Muscle of back (tissue), 11 donors: ENCODE results near the gene FRAS1. TPM values are rescaled to one million over a fixed set of nuclear protein-coding genes. Genes with fewer than 3 reads are reported as not detected.
"Not testable (repeated sequence)": the region's sequence is repeated elsewhere in the genome, so short reads cannot be mapped to it uniquely, and the experiment has no call there.

Experiments
- DNase-seq, 3 donors: peaks; one replicate each; pipeline versions ENCODE4 v3.0.0 to v3.0.0-alpha.2; 2013
- polyA plus RNA-seq, 10 donors: library from polyadenylated mRNA; unstranded; fragments of 120-200 nt; gene quantifications; one replicate each; pipeline ENCODE4 v1.2.1, GENCODE V29; 2013; ENCODE audit not compliant: insufficient read length in 10 of 10

Gene FRAS1
- polyA plus RNA-seq, 10 donors: 3.6 to 14.0 (median 7.2) TPM

DNA sequence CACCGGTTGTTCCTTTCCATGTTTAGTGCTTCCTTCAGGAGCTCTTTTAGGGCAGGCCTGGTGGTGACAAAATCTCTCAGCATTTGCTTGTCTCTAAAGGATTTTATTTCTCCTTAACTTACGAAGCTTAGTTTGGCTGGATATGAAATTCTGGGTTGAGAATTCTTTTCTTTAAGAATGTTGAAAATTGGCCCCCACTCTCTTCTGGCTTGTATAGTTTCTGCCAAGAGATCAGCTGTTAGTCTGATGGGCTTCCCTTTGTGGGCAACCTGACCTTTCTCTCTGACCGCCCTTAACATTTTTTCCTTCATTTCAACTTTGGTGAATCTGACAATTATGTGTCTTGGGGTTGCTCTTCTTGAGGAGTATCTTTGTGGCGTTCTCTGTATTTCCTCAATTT, 218.3 kb downstream of the FRAS1 start:
- DNase-seq: not testable (repeated sequence)

DNA sequence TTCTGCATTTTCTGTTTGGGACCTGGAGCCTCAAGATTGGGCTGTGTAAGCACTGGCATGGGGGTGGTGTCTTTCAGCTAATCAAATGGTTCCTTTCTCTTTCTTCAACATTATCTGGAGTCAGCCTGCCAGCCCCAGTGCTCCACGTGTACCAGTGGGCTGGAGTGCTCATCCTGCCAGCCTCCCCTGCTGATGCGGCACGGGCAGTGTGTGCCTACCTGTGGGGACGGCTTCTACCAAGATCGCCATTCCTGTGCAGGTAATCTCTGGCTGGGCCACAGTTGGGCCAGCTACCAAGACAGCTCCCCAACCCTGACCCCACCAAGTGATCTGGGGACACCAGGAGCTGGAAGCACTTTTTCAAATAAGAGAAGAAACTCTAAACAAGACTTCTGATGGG, 229.2 kb downstream of the FRAS1 start:
- DNase-seq: no peak

DNA sequence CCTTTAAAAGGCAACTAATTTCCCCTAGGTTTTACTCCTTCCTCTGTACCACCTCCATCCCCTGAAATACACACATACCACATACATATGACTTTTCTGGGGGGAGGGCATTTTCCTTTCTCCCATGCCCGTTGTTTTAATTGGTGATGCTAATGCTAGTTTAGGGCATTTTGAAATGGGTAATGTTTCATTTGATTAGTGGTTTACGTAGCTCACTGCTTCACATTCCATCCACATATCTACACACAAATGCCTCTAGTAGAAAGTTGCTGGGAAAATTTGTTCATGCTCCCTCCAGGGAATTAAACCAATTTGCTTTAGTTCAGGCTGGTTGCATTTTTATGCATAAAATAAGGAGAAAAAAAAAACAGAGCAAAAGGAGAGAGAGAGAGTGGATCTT, 231.2 kb downstream of the FRAS1 start:
- DNase-seq: peak in 1 of 3 donors; percentile 53

DNA sequence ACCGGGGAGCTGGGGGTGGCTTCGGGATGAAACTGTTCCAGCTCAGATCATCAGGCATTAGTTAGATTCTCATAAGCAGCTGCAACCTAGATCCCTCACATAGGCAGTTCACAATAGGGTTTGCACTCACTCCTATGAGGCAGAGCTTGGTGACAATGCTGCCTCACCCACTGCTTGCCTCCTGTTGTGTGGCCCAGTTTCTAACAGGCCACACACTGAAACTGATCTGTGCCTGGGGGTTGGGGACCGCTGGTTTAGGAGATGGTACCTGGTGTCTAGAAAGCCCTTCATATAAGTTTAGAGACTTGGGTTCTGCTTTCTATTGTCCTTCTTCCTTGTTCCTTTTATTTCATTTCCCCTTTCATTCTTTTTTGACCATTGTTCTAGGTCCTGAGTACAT, 234.2 kb downstream of the FRAS1 start:
- DNase-seq: no peak

DNA sequence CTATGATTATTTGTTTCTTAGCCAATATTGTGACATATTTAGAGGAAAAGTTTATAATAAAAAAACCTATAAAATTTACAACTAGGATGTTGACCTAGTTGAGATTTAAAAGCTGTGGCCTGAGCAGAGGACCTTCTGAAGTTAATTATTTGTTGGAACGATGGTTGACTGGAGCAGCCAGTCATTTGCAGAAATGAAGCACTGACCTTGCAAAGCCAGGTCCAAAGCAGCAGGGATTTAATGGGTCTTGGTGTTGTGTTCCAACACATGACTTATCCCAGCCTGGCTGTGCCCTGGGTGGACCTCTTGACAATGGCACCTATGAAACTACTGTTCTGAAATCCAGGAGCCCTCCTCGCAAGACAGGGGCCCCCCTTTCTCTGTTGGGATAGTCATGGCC, 235.2 kb downstream of the FRAS1 start:
- no peak for DNase-seq

DNA sequence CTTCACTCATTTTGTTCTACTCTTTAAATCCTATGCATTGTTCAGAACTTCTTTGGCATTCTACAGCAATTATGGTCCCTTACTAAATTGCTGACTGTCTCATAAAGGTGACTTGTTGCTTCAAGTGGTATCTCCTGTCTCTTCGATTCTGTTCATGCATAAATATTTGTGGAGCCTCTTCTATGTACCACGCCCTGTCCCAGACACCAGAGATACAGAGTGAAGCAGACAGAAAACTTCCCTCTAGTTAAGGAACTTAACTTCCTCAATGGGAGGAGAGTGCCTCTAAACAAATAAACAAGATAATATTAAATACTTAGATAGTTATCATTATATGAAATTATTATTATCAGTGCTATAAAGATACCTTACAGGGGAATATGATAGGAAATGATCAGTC, 235.7 kb downstream of the FRAS1 start:
- no peak for DNase-seq

DNA sequence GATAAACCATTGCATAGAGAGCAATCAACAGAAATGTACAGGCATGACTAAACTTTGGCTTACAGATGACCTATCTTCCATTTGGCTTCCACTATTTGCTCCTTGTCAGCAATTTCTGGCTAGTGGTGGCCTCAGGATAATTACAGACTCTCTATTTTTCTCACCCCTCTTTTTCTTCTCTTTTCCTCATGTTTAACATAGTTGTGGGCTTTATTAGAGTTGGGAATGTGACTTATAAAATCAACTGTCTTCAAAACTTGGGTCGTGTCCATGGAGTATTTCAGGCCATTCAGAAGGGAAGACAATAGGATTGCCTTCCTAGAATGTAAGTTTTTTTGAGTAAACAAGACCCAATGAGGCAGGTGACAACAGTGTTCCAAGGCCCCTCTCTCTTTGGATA, 236.2 kb downstream of the FRAS1 start:
- peak in 1 of 3 donors; percentile 77 for DNase-seq

DNA sequence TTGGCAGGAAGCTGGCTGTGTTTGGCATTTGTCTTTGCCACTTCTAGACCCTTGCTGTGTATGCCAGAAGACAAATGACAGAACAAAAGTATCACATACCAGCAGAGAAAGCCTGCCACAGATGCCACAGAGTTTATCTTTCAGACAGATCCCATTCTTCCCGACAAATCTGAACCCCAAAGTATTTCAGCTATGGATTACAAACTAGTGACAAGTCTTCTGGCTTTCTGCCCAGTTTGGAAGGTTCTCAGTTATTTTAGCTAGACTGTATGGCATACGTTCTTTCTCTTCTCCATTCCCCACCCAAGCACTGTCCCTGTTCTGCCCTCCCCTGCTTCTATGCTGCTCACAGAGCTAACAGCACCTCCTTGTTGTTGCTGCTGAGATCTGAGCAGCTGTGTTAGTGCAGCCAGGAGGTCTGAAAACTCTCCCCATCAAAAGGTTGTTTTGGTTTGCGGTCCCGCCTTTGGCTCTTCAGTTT, 236.7 kb downstream of the FRAS1 start:
- DNase-seq: peak; percentile 31 to 94 (median 50)

DNA sequence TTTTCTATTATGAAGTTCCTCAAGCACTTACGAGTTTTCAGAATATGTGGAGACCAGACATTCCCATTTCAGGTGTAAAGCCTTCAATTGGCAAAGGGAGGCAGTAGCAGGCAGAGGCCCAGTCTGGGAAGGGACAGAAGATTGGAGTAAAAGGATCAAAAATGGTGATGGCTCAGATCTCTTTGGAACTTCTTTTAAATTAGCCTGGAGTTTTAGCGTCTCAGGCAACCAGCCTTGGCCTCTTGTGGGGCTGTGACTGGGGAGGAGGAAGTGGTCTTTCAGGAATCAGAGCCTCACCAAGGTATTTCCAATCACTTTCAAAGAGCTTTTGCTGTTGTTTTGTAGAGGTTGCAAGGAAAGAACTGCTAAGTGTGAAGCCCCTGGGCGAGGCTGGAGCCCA, 239.1 kb downstream of the FRAS1 start:
- DNase-seq: no peak

DNA sequence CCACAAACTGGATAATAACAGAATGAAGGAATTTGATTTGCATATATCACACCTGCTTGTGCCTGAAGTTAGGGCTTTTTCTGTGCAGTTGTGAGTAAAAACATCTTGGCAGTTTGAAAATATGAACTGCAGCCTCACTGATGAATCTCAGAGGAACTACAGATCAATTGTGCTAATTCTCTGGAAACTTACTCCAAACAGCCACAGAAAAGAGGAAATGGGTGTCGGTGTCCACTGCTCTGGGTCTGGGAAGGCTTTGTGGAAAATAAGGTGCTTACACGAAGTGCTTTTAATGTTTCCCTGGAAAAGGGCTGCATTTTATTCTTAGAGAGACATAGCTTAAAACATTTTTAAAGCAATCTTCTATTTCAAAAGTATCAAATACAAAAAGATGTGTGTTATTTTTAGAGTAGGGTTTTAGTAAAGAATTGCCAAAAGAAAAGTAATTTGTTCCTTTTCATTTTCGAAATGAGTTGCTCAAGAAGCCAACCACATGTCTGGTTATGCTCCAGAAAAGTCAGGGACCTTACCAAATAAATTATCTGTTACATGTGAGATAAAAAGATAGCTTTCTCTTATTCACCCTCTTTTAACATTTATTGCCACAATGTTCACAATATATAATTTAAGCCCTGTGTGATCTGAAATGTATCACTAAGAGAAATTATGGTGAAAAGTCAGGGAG, 240.1 kb downstream of the FRAS1 start:
- DNase-seq: peak; percentile 46 to 68 (median 59)

DNA sequence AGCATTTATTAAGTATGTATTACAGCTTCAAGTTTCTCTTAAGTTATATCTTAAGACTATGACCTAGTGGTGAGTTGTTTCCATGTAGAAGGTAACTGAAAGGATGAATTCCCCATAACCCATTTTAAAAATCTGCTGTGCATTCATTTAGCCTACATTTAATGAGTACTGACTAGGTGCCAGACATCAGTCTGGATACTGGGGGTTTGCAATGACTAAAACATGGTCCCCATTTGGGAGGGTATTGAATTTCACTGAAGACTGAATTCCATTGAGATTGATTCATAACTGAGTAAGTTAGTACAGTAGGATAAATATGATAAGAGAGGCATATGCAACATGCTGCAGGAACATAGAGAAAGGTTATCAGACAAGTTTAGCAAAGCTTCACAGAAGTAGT, 241.5 kb downstream of the FRAS1 start:
- peak in 2 of 3 donors; percentile 35 to 63 for DNase-seq

DNA sequence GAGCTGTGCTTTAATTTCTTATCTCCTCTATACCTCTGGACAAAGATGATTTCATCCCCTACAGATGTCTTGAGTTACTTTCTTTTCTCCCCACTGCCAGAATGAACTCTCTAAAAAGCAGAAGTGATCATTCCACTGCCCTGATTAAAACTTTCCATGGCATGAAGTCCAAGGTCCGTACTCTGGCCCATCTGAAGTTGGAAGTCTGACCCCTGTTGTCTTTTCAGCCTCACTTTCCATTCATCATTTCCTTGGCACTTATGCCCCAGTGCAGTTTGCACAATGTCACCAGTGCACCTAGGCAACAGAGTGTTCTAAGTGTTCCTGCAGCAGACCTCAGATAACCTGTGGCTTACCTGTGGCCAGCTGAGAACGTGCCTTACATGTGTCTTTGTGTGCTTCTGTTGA, 242.4 kb downstream of the FRAS1 start:
- peak in 2 of 3 donors; percentile 51 to 58 for DNase-seq

DNA sequence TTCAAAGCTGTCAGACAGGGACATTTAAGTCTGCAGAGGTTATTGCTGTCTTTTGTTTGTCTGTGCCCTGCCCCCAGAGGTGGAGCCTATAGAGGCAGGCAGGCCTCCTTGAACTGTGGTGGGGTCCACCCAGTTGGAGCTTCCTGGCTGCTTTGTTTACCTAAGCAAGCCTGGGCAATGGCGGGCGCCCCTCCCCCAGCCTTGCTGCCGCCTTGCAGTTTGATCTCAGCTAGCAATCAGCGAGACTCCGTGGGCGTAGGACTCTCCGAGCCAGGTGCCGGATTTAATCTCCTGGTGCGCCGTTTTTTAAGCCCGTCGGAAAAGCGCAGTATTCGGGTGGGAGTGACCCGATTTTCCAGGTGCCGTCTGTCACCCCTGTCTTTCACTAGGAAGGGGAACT, 250.1 kb downstream of the FRAS1 start:
- not testable (repeated sequence) for DNase-seq

DNA sequence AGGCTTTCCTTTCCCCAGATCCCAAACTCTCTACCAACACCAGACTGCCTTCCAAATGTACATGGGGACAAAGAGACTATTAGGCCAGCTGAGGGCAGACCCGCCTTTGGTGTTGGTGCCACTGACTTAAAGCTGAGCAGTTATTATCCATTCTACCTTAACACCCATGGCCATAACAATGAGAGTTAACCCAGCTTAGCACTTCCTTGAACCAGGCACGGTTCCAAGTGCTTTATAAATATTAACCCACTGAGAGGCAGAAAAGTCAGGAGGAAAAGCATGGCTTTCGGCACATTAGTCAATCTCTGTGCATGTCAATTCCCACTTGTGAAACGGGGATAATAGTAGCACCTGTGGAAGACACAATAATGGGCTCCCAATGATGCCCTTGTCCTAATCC, 251.4 kb downstream of the FRAS1 start:
- no peak for DNase-seq

DNA sequence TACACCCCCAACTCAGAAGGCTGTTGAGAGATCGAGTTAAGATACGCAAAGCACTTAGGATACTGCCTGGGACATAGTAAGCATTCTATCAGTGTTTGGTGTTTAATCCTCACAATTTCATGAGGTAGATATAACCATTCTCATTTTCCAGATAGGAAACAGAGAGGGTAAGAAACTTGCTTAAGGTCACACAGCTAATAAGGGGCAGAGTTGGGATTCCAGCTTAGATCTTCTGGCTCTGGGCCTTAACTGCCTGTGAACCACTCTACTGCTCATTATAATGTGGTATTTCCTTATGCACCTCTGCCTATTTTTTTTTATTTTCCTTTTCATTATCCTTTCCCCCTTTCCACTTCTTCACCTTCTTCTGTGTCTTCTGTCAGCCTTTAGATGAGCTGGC, 252.2 kb downstream of the FRAS1 start:
- DNase-seq: no peak

DNA sequence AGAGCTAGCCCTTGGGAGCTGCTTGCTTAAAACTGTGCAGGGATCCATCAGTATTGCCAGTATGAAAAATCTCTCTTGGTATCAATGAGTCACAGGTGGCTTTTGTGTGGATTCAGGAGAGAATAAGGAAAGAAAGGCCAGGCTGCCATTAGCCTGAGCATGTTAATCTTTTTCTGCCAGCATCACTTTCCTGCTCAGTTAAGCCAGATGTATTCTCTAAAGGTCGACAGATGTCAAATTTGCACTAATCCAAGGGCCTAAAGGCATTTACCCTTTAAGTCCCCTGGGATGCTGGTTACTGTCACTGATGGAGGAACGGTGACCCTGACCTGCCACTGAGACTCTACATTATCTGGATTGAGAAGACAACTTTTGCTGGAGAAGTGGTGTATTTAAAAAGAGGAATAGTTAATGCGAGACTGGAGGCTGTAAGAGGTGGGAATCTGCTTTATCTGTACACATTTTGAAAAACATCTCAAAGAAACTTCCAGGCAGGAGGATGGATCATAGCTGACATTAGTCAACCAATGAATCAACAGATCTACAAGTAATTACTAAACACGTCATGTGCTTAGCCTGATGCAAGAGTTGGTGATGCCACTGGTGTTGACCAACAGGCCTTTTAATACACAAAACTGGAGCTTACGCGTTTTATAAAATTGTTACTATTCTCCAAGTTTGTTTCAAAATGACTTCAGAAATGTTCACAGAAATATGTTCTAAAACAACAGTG, 253.1 kb downstream of the FRAS1 start:
- no peak for DNase-seq

DNA sequence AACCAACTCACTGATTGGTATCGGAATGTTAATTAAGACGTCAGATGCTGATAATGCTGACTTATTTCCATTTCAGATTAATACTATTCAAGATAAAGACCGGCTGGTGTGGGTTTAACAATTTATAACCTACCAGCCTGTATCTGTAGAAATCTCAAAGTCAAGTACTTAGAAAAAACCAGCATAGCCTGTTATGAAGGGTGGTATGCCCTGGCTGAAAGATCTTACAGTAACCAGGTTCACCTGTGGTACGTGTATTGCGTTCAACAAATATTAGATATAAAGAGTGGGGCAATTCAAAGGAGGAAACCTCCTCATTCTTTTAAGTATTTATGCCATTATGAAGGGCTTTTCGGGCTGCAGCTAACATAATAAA, 253.6 kb downstream of the FRAS1 start:
- no peak for DNase-seq

DNA sequence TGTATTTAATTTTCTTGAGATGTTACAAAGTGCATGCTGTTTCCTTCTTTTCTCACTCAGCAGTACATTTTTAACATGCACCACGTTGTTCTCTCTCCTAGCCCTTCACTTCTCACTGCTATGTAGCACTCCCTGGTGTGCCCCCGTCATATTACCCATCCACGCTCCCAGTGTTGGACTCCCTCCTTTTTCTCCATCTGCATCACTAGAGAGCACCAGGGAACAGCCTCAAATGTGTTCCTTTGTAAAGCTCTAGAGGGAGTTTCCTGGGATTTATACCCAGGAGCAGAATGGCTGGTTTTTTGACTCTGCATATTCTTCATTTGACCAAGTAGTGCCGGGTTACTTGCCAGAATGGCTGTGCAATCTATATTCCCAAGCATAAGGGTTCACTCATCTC, 254.2 kb downstream of the FRAS1 start:
- no peak for DNase-seq

DNA sequence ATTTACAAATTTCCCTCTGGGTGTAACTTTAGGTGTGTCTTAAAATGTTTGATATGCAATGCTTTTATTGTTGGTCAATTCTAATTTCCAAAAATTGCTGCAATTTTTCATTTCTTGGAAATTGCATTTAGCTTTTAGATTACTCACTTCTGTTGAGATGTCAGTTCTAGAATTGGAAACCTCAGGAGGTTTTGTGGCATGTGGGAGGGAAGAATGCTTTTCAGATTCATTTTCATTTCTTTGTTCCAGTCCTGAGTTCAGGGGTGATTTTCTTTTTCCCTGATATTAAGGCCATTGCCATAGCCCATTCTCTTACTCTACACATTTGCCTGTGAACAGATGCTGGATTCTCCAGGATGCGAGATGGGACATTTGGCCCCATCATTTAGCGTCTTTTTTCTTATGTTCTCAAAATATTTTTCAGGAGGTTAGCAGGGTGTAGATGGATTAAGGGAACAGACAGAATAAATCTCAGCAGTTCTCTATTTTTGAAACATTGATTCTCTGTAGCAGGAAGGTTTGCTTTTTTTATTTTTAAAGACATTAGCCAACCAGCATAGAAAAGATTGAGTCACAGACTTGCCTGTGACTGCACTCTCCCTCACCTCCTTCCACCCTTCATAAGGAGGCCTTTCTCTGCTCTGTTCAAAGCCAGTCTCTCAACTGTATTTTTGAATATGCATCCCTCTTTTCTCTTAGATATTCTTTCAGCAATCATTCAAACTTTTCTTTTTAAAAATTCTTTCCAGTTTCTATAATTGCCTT, 256.0 kb downstream of the FRAS1 start:
- DNase-seq: no peak

DNA sequence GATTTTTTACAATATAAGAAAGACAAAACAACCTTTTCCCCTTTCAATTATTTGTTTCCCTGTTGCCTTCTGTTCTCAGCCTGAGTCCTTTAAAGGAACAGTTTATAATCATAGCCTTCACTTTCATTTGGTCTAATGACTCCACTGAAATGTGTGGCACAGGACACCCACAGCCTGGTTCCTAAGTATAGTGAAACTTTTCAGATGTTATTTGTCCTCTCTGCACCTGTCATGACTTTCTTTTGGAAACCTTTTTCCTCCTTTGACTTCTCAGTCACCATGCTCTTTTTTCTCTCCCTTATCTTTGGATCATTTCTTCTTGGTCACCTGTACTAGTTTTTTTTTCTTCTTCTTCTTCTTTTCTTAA, 256.6 kb downstream of the FRAS1 start:
- DNase-seq: no peak

DNA sequence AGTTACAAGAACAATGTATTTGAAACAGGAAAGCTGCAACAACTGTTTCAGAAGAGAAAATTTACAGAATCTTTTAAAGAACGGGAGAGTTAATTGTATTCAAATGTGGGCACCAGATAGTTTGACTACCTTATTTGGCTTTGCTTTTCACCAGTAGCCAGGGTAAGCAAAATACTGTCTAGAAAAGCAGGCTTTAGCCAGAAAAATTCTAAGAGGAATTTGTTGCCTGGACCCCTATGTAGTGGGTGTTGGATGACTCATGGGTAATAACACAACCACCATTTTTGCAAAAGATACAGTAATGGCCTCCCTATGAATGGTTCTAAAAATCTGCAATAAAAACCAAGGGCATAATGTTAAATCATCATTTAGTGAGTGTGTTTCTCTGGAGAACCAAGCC, 261.0 kb downstream of the FRAS1 start:
- DNase-seq: no peak

DNA sequence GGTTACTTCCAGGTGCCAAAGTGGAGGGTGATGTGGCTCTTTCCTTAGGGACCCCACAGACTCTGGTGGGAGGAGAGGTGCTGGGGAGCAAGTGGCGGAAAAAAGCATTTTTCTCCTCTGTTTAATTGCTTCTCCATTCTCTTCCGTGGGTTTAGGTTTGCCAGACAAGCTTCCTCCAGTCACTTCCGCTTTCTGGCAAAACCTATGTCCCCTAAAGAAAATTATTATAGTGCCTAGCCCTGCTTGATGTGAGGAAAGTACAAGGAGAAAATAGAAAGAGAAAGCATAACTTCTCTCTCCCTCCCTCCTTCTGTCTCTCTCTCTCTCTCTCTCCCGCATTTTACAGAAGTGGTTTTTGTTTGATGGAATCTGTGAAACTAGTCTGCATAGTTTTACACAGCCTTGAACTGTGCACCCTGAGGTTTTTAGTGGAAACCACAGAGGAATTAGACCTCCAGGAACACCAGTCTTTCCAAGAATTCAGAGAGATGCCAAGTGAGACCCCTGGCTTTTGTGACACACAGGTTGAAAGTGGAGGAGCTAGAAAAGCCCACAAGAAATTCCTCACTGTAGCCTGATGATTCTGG, 263.3 kb downstream of the FRAS1 start:
- no peak for DNase-seq
